LNCAP (cell line): ENCODE results near the gene RIPK4.

Experiments
- CTCF ChIP-seq: fragments of 450-650 bp; IDR thresholded peaks from 2 replicates; pipeline ENCODE4 v1.5.1; 2017; ENCODE audit warnings: mild to moderate bottlenecking

RIPK4 gene

DNA sequence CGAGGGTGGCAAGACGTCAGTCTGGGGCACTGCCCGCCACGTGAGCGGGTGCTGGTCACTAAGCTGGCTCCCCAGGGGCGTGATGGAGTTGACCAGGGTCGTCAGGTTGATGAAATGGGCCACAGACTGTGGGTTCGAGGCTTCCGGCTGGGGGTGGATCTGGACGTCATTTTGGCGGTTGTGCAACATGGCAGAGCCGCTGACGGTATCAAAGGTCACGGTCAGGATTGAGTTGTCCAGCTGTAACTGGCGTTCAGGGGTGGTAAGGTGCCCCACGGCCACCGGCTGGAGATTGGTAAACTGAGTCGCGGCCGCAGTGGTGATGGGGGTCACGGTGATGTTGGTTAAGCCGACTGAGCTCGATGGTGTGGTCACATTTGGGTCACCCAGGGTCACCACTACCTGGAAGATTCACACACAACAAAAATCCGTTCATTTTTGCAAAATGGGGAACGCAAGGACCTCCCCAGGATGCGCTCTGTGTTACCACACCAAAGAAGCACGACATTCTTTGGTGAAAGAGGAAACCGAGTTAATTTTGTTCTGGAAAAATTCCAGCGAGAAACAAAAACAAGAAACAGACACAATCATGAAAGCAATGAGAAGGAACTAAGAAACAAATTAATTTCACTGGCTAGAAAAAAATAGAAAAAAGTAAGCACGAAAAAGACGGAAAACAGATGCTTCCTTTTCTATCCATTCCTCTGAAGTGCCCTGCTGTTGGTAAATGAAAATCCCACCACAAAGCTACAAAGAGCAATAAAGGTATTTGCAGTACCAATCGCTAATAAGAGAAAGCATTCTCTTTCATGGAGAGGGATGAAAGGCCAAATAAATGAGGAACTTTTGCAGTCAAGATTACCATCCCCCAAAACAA is 34.7 kb upstream of the RIPK4 start:
- no peak for TF ChIP-seq CTCF

DNA sequence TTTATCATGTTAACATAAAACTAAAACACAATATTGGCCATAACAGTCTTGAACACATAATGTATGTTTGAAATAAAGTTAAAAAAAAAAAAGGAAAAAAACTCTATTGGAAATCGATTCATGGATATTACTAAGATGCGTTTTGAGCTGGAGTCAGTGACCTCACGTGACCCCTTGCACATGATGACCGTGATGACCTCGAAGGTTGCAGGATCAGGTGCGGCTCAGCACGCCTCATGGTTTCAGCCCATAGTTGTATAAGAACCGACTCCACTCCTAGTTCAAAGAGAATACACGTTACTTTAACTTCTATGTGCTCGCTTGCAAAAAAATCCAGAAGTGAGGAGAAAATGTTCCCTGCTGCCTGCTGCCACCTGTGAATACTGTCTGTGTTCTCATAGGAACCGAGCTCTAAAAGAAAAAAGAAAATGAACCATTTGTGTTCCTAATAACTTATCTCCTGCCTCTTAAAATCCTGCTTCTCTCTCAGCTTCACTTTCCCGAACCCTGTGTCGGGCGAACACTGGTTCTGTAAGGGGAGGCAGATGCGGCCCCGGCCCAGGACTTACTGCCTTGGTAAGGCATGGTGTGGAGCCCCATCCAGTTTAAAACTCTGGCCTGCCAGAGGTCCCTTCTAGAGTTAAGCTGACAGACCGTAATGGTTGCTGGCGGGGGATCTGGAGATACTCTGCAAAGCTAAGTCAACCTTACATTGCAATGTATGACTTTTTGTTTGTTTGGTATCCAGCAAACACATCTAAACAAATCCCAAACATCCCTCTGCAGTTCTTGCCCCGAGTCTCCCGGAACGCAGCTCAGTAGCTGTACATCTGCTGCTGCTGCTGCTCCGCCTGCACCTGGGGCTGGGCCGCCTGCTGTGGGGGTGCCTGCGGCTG is 33.8 kb upstream of the RIPK4 start:
- TF ChIP-seq CTCF = no peak

GRCh38 chr21:41799763-41800162 is 32.9 kb upstream of the RIPK4 start:
- TF ChIP-seq CTCF = no peak

- no peak for TF ChIP-seq CTCF
Observed at GRCh38 chr21:41798326-41798725, 31.5 kb upstream of the RIPK4 start.

DNA sequence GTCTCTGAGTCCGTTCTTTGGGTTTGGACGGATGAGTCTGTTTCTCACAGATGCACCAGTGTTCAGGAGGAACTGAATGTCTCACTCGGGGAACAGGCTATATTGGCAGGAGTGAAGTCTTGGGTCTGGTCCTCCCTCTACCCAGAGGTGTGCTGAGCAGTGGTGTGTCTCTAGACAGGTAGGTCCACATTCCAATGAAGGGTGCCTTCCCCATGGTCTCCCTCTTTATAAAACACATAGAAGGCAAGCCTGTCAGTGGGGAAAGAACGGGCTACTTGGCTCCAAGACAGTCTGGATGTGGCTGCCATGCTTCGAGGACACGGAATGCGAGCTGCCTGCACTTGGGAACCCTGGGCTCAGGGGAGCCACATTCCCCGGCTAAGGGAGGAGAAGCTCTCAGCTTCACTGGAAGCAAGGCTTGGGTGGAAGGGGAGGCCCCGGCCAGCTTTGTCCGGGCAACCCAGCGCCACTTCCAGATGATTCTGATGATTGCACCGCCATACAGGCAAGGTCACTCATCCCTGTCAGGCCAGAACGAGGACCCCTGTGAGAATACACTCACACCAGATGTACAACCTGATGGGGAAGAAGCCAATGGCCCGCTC is 29.7 kb upstream of the RIPK4 start:
- no peak for TF ChIP-seq CTCF

DNA sequence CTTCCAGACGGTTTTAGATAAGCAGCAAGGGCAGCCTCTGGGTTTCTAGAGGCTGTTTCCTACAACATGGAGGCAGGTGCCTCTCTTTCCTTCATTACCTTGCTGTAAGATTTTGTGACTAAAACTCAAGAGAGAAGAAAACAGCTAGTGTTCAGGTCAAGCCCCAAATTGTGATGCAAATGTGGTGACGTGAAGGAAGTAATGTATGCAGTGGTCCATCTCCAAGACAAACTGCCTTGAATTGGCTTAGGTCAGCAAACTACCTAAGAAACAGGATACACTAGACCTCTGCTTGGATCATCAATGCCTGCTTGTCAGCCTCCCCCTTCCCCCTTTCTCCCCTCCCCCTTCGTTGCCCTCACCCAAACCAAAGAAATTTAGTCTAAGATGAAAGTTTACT is 28.9 kb upstream of the RIPK4 start:
- TF ChIP-seq CTCF = no peak

GRCh38 chr21:41794600-41794999 is 27.7 kb upstream of the RIPK4 start:
- TF ChIP-seq CTCF = no peak
